B cell (primary cell): ENCODE results near the gene USP22. TPM values are rescaled to one million over a fixed set of nuclear protein-coding genes. Genes with fewer than 3 reads are reported as not detected.
A peak's percentile ranks its signal among the peaks of the same experiment; 100 is the strongest.

Experiments used
- ATAC-seq: fragments of 200-7000 bp; cut with Tn5 transposase; one replicate; pipeline ENCODE4 v1.10.0; 2021; ENCODE audit warnings: low read depth, mild to moderate bottlenecking, moderate number of reproducible peaks, moderate library complexity
- CTCF ChIA-PET: fragments of 350-600 bp; sonication (Branson Sonifier 250); formaldehyde crosslinking; loops from one replicate; lab custom pipeline; 2021; ENCODE audit warnings: antibody characterized with exemption, inconsistent platforms; lab: Charles Lee
- POLR2A ChIA-PET: fragments of 350-600 bp; sonication (Branson Sonifier 250); formaldehyde crosslinking; loops from one replicate; lab custom pipeline; 2021; ENCODE audit warnings: antibody characterized with exemption; lab: Charles Lee
- DNase-seq: peaks from one replicate; pipeline ENCODE4 v3.0.0; 2013
- H2AFZ ChIP-seq: 2 replicates; pipeline ENCODE4 v1.6.1; 2012; ENCODE audit warnings: mild to moderate bottlenecking, low read depth, low read length; ENCODE audit not compliant: insufficient read depth, poor library complexity, severe bottlenecking
- H3K27ac ChIP-seq, 2 donors: 1 replicate in 1 of 2; 2 replicates in 1 of 2; pipeline ENCODE4 v1.5.1; 2012 to 2013; ENCODE audit warnings: low read length in 2 of 2, mild to moderate bottlenecking in 2 of 2, moderate library complexity in 1 of 2
- H3K27me3 ChIP-seq, 4 experiments: fragments of 200-600 bp in 1 of 4; sonication (generic) in 1 of 4; replicated peaks in 1 of 4; 1 replicate in 2 of 4; 2 replicates in 2 of 4; pipeline versions ENCODE4 v1.6.1 to v1.7.0; 2013 to 2016; ENCODE audit warnings: low read length in 3 of 4, mild to moderate bottlenecking in 2 of 4, mixed read lengths in 1 of 4, moderate library complexity in 1 of 4; ENCODE audit not compliant: insufficient read depth in 4 of 4, control insufficient read depth in 3 of 4; ENCODE audit errors: control extremely low read depth in 1 of 4
- H3K36me3 ChIP-seq, 2 experiments: replicated peaks in 1 of 2; 1 replicate in 1 of 2; 2 replicates in 1 of 2; pipeline versions ENCODE4 v1.6.1 to v1.7.1; 2013; ENCODE audit warnings: low read length in 1 of 2; ENCODE audit not compliant: insufficient read depth in 2 of 2, control insufficient read depth in 1 of 2; ENCODE audit errors: control extremely low read depth in 1 of 2, extremely low read depth in 1 of 2
- H3K4me1 ChIP-seq, 2 donors: fragments of 200-600 bp in 1 of 2; sonication (generic) in 1 of 2; 1 replicate in 1 of 2; 2 replicates in 1 of 2; pipeline versions ENCODE4 v1.5.1 to v1.6.1; 2013 to 2017; ENCODE audit warnings: low read length in 2 of 2; ENCODE audit not compliant: control insufficient read depth in 2 of 2, insufficient read depth in 2 of 2
- H3K4me2 ChIP-seq: replicated peaks from 2 replicates; pipeline ENCODE3; 2012; ENCODE audit warnings: mild to moderate bottlenecking, low read depth, low read length; ENCODE audit not compliant: poor library complexity, severe bottlenecking
- H3K4me3 ChIP-seq, 5 experiments: fragments of 200-600 bp in 1 of 5; sonication (generic) in 1 of 5; 1 replicate in 3 of 5; 2 replicates in 2 of 5; pipeline versions ENCODE4 v1.5.1 to v1.7.0; 2011 to 2016; ENCODE audit warnings: low read length in 4 of 5, mild to moderate bottlenecking in 4 of 5, low read depth in 2 of 5, control low read depth in 1 of 5, moderate library complexity in 1 of 5; ENCODE audit not compliant: insufficient read depth in 1 of 5; ENCODE audit errors: control extremely low read depth in 1 of 5, extremely low read depth in 1 of 5
- H3K79me2 ChIP-seq: fragments of 200-600 bp; sonication (generic); one replicate; pipeline ENCODE4 v1.6.0; 2016; ENCODE audit warnings: low read length; ENCODE audit not compliant: control insufficient read depth, insufficient read depth
- H3K9ac ChIP-seq: fragments of 200-600 bp; sonication (generic); 2 replicates; pipeline ENCODE4 v1.6.1; 2017; ENCODE audit warnings: mild to moderate bottlenecking, low read length, moderate library complexity
- H3K9me3 ChIP-seq, 3 donors: one replicate each; pipeline versions ENCODE4 v1.6.1 to v1.7.1; 2013; ENCODE audit warnings: low read length in 2 of 3; ENCODE audit not compliant: control insufficient read depth in 2 of 3, insufficient read depth in 1 of 3; ENCODE audit errors: control extremely low read depth in 1 of 3
- H4K20me1 ChIP-seq: 2 replicates; pipeline ENCODE4 v1.6.0; 2012; ENCODE audit warnings: mild to moderate bottlenecking, low read length; ENCODE audit not compliant: insufficient read depth, control insufficient read depth, poor library complexity, severe bottlenecking
- H3K27ac Mint-ChIP-seq: one replicate; pipeline ENCODE4 v1.8.0; 2021; ENCODE audit warnings: mixed read lengths
- H3K27me3 Mint-ChIP-seq: one replicate; pipeline ENCODE4 v1.8.0; 2021; ENCODE audit warnings: mixed read lengths
- H3K4me1 Mint-ChIP-seq: one replicate; pipeline ENCODE4 v1.8.0; 2021; ENCODE audit warnings: mixed read lengths
- H3K4me3 Mint-ChIP-seq: one replicate; pipeline ENCODE4 v1.8.0; 2021; ENCODE audit warnings: mixed read lengths
- H3K9me3 Mint-ChIP-seq: one replicate; pipeline ENCODE4 v1.8.0; 2022; ENCODE audit warnings: mixed read lengths; ENCODE audit not compliant: insufficient read depth
- CTCF ChIP-seq: fragments of 200-600 bp; IDR thresholded peaks from one replicate; pipeline ENCODE4 v1.8.0; 2022; ENCODE audit warnings: antibody characterized with exemption, mild to moderate bottlenecking
- EZH2 ChIP-seq: IDR thresholded peaks from 2 replicates; pipeline ENCODE4 v1.6.1; 2012; ENCODE audit warnings: borderline replicate concordance, low read depth, mild to moderate bottlenecking, moderate library complexity, low read length; ENCODE audit not compliant: insufficient read depth, poor library complexity, severe bottlenecking
- WGBS: methylation state at CpG from one replicate; pipeline ENCODE4 v1.1.5; 2013; ENCODE audit warnings: missing lambda C conversion rate; ENCODE audit not compliant: insufficient coverage; 5-methylcytosine and 5-hydroxymethylcytosine counted together
- intact Hi-C: fragments of 100-400 bp; cut with micrococcal nuclease; formaldehyde crosslinking; loops from one replicate; pipeline ENCODE4 v1.10.0; 2022
- polyA plus RNA-seq: library from polyadenylated mRNA; depleted of rRNA; stranded (reverse); fragments of >200 nt; gene quantifications from 2 replicates; pipeline ENCODE4 v1.2.3, GENCODE V29; 2012
- total RNA-seq, 2 donors: library from RNA; stranded (reverse); fragments of 120-200 nt in 1 of 2; gene quantifications; 1 replicate in 1 of 2; 2 replicates in 1 of 2; pipeline versions ENCODE4 v1.2.3 to v1.2.4, GENCODE V29; 2013 to 2022

Gene USP22
- total and polyA plus RNA-seq, 2 donors (not counting 1 experiment from before 2014, with no cell fraction given) = 74.3 to 167 TPM

DNA sequence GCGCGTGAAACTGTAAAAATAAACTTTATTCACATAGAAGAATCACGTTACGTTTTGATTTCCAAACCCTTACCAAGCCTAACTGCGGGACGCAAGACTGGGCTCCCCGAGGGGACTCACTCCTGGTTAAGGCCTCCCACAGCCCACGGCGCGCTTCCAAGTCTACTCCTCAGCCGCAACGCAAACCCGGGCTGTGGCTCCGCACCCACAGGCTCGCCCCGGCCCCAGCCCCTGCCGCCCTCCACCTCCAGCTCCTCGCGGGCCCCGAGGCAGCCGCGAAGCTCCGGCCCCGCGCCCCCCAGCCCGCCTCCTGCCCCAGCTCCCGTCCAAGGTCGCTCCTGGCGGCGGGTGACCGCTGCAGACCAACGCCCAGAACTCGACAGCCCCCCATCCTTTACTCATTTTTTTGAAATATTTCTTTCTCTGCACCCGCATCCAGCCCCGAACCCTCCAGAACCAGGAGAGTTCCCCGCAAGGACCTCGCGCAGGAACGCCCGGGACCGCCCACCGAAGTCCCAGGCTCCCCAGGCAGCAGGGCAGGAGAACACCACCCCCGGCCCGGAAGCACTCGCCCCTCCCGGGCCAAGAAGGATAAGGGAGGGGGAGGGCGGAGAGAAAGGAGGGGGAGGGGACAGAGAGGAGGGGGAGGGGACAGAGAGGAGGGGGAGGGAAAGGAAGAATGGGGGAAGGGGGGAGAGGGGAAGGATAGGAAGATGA is 912 bp downstream of the USP22 start:
- Mint-ChIP-seq H3K4me1 (peaks cover 43% of the 10 kb centered on the region), H3K9me3 (no peaks in the 10 kb centered on the region), H3K4me3 (peak overlapping the region; percentile 94), H3K27ac (peak overlapping the region; percentile 89), H3K27me3 (no peaks in the 10 kb centered on the region)
- ChIA-PET CTCF (interaction anchor here (0.8 to 3.2 kb wide), 4 partner anchors 21 to 246 kb away, joined by 3 to 33 read pairs (median 14); no protein-coding TSS in a partner anchor), POLR2A (interaction anchor here (1.2 to 1.8 kb wide), 2 partner anchors 58 to 76 kb away, joined by 6 read pairs; no protein-coding TSS in a partner anchor)
- WGBS = under 1% methylated on average over 42 of the region's 47 CpGs
- DNase-seq = peak; percentile 68
- Histone ChIP-seq H3K9ac (peak overlapping the region; percentile 95), H3K9me3 (no peaks in the 10 kb centered on the region), H4K20me1 (peaks cover 50% of the 10 kb centered on the region), H3K27ac (peak overlapping the region; percentile 86 to 93), H3K4me1 (peaks cover 33 to 48% of the 10 kb centered on the region in 2 donors), H3K36me3 (peaks cover 3 to 10% of the 10 kb centered on the region in 2 experiments), H3K4me2 (peak overlapping the region; percentile 85), H3K4me3 (peak overlapping the region; percentile 71 to 84 (median 83)), H3K79me2 (peaks cover 58% of the 10 kb centered on the region), H3K27me3 (no peaks in the 10 kb centered on the region), H2AFZ (peak overlapping the region; percentile 32)
- intact Hi-C loops = loop anchor here (2.0 to 5.0 kb wide), 2 partner anchors 470 to 509 kb away; no protein-coding TSS in a partner anchor
- TF ChIP-seq EZH2 (no peak), CTCF (no peak)
- peak; percentile 15 for ATAC-seq
